Measurements from ENCODE around the gene TANC1.

The TANC1 gene

GRCh38 chr2:159147690-159148089 lies 179.2 kb downstream of the TANC1 start:
- no peak for DNase-seq

DNA sequence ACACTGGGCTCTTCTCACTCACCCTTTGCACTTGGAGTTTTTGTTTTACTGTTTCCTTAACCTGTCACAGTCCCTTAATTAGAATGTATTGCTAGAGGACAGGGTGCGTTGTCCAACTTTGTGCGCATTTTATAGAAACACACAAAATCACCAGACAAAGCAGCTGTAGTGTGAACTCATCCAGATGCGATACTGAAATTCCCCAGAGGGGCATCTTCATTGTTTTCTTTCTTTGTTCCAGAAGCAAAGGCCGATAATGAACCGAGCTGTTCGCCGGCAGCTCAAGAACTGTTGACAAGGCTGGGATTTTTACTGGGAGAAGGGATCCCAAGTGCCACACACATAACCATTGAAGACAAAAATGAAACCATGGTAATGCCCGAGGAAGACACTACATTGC lies 180.5 kb downstream of the TANC1 start:
- no peak for DNase-seq

- DNase-seq = no peak
Measured at GRCh38 chr2:159149747-159150146, 181.3 kb downstream of the TANC1 start.

GRCh38 chr2:159150280-159150746 lies 181.9 kb downstream of the TANC1 start:
- no peak for DNase-seq

GRCh38 chr2:159151198-159152127 lies 183.0 kb downstream of the TANC1 start:
- no peak for DNase-seq

- DNase-seq = no peak
Measured at GRCh38 chr2:159152128-159152778, 183.8 kb downstream of the TANC1 start.

DNA sequence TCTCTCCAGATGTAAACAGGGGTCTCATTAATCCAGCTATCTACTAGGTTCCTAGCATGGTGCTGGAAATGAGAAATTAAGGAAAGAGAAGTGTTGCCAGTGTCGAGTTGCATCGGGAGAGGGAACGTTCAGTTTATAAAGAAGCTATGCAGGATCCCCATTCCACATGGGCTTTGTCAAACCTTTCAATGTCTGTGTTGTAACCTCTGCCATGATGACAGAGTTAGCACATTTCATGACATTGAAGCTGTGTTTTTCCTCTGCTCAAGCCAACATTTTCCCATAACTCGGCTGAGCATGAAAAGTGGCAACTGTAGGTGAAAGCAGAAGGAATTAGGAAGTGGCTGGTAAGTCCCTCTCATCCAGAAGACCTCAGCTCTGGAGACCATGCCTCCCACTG lies 184.6 kb downstream of the TANC1 start:
- no peak for DNase-seq

GRCh38 chr2:159153463-159153862 lies 185.0 kb downstream of the TANC1 start:
- DNase-seq = no peak

DNA sequence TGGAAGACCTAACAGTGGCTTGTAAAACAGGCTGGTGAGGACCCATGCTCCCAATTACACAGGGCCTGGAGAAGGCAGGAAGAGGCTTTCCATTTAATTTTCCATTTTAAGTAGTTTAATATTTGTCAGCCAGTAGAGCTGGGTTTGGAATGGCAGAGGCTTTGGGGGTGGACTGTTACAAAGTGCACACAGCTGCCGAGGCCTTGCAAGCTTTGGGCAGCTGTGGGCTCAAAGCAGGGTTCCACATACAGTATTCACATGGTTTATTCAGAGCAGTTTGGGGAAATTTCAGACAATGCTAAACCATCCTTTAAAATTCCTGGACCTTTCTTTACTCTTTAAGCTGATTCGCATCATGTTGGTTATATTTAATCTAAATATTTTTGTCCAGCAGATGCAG lies 185.5 kb downstream of the TANC1 start:
- no peak for DNase-seq

GRCh38 chr2:159154366-159154765 lies 185.9 kb downstream of the TANC1 start:
- DNase-seq = no peak

GRCh38 chr2:159155320-159155719 lies 186.9 kb downstream of the TANC1 start:
- DNase-seq = no peak

DNA sequence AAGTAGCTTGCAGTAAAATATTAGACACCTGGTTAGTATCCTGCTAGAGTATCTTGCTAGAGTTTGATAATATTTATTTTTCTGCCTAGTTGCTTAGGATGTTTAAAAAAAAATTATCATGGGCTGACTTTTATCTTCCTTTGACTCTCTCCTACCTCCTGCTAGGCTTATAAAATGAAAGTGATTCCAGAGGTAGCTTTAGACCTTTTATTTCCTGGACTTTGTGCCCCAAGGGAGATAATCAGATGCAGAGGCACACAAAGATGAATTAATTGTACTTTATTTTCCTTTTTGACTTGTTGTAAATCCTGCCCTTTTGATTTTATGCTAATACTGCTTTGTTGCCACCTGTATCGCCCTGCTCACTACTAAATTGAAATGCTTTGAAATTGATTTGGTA lies 187.4 kb downstream of the TANC1 start:
- DNase-seq = no peak

DNA sequence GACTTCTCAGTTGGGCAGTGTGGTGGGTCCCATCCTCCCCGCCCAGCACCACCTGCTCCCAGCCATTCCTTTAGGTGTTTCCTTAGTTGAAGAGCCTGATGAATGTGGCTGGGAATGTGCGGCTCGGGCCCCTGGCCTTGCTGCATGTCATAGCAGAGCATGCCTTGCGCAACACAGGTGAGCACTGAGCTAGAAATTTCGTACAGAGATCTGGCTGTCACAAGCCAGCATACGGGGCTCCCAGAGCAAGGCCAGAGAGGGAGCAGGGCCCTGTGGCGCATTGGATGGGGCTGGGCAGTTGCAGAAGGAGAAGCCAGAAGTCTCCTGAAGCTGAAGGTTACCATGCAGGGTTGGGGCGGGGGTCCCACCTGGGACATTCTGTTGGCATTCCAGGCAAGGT lies 188.4 kb downstream of the TANC1 start:
- no peak for DNase-seq

GRCh38 chr2:159157361-159158209 lies 189.1 kb downstream of the TANC1 start:
- no peak for DNase-seq

DNA sequence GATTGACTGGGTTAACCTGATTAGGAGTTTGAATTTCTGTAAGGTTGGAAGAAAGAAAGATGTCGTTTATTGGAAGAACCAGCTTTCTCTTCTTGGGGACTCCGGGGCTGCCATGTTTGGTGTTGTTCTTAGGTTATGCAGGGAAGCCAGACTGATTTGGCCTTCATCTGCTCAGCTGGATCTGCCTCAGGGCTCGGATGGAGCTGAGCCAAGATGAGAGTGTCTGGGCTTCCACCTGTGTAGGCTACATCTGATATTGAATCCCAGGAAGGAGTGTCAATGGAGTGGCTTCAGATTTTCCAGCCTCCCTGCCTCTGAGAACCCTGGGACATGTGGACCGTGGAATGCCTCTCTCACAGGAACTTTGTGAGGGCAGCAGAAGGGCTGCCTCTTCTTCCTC lies 192.0 kb downstream of the TANC1 start:
- DNase-seq = no peak

DNA sequence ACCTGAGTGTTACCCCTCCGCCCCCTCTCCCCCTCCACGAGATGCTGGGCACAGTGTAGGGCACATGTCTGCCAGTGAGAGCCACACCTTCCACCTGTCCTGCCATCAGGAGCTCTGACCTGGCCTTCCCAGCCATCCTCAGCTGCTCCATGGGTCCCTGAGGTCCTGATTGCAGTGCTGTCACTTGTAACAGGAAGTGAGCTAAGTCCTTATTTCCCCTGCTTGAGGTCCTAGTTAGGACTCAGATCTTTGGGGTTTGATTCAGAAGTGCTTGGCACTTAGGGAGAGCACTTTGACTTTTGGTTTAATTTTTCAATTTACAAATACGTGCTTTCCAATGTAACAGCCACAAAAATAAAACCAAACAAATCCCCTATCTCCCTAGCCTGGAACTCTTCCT lies 192.5 kb downstream of the TANC1 start:
- no peak for DNase-seq

DNA sequence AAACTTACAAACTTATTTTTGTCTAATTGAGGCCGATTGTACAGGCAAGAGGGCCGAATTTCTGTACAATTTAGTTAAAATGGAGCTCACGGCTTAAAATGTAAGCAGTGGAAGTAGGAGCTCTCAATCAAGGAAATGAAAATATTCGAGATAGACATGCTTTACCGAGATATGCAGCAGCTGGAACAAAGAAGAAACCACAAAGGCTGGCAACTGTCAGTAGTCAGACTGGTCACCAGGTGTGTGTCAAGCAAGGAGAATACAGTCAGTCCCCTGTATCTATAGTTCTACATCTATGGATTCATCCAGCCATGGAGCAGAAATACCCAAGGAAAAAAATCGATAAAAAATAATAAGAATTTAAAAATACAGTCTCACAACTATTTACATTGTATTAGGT lies 195.5 kb downstream of the TANC1 start:
- DNase-seq = no peak

GRCh38 chr2:159164457-159164911 lies 196.0 kb downstream of the TANC1 start:
- DNase-seq = no peak

DNA sequence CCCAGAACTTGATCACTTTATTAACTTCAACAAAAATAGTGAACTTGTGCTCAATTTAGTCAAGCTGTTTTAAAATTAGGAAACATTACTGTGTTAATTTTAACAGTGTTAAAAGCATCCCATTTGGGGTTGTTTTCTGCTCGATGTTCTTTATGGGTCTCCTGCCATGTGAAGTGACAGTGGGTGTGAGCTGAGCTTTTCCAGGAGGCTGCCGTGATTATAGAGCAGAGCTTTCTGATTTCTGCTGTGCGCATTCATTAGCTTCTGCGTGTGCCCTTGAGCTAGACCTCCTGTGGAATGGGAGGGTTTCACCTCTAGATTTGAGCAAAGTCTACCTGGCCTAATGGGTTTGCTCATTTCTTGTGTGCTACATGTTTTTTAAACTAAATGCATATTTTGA lies 196.6 kb downstream of the TANC1 start:
- DNase-seq = no peak

DNA sequence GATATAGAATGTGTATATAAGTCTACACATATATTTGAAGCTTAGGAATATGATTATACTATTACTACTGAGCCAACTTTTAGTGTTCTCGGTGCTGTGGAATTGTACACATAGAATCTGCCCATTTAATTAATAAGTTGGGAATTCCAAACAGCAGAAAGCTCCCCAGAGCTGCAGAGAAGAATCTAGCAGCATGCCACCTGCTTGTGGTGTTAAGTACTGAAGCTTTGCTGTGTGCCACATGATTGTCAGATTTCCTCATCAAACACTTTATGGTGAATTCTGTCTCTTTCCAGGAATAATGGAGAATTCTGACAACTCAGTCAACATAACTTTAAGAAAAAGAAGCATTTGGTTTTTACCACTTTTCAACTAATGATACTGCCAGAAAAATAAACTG lies 200.3 kb downstream of the TANC1 start:
- DNase-seq = no peak

GRCh38 chr2:159169187-159169586 lies 200.7 kb downstream of the TANC1 start:
- DNase-seq = no peak

- no peak for DNase-seq
Measured at GRCh38 chr2:159172403-159172802, 204.0 kb downstream of the TANC1 start.

DNA sequence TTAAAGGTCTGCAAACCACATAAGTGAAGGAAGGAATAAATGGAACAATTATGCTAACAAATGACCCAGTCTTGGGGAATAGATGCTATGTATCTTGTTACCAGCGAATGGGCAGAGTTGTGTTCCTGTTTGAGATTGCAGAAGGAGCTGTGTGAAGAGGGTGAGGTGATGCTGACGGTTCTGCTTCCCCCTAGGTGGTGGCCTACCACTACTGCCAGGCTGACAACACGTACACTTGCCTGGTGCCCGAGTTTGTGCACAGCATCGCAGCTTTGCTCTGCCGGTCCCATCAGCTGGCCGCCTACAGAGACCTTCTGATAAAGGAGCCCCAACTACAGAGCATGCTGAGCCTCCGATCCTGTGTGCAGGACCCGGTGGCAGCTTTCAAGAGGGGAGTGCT lies 206.3 kb downstream of the TANC1 start:
- DNase-seq = no peak

All from T1000 (cell line).